Hepatocyte (in vitro differentiated cells): Measurements from ENCODE around the gene NAV2. TPM values are rescaled to one million over a fixed set of nuclear protein-coding genes. Genes with fewer than 3 reads are reported as not detected.

Experiments
- DNase-seq: peaks from one replicate; pipeline ENCODE4 v3.0.0-alpha.2; 2016; ENCODE audit warnings: low spot score
- H2AFZ ChIP-seq: fragments of 200-600 bp; sonication (generic); 2 replicates; pipeline ENCODE4 v1.6.0; 2016; ENCODE audit warnings: antibody characterized with exemption, mild to moderate bottlenecking
- H3K27ac ChIP-seq: fragments of 200-600 bp; sonication (generic); 2 replicates; pipeline ENCODE4 v1.5.1; 2016; ENCODE audit warnings: mild to moderate bottlenecking
- H3K27me3 ChIP-seq: fragments of 200-600 bp; sonication (generic); 2 replicates; pipeline ENCODE4 v1.6.1; 2016
- H3K36me3 ChIP-seq: fragments of 200-600 bp; sonication (generic); replicated peaks from 2 replicates; pipeline ENCODE4 v1.5.1; 2016; ENCODE audit warnings: low read depth; ENCODE audit not compliant: insufficient read depth
- H3K4me1 ChIP-seq: fragments of 200-600 bp; sonication (generic); 2 replicates; pipeline ENCODE4 v1.5.1; 2016; ENCODE audit warnings: mild to moderate bottlenecking, moderate library complexity; ENCODE audit not compliant: insufficient read depth
- H3K4me2 ChIP-seq: fragments of 200-600 bp; sonication (generic); 2 replicates; pipeline ENCODE4 v1.6.0; 2016
- H3K4me3 ChIP-seq: fragments of 200-600 bp; sonication (generic); 2 replicates; pipeline ENCODE4 v1.5.1; 2016; ENCODE audit warnings: mild to moderate bottlenecking
- H3K79me2 ChIP-seq: fragments of 200-600 bp; sonication (generic); 2 replicates; pipeline ENCODE4 v1.6.0; 2017; ENCODE audit warnings: mild to moderate bottlenecking
- H3K9me2 ChIP-seq: fragments of 200-600 bp; sonication (generic); replicated peaks from 2 replicates; pipeline ENCODE4 v1.6.0; 2017; ENCODE audit warnings: mild to moderate bottlenecking; ENCODE audit not compliant: insufficient read depth
- H3K9me3 ChIP-seq: fragments of 200-600 bp; sonication (generic); 2 replicates; pipeline ENCODE4 v1.5.1; 2016; ENCODE audit warnings: low read depth, mild to moderate bottlenecking
- H4K20me1 ChIP-seq: fragments of 200-600 bp; sonication (generic); 2 replicates; pipeline ENCODE4 v1.6.0; 2016; ENCODE audit warnings: mild to moderate bottlenecking; ENCODE audit not compliant: insufficient read depth, poor library complexity, severe bottlenecking
- EZH2 ChIP-seq: fragments of 200-600 bp; sonication (generic); IDR thresholded peaks from 2 replicates; pipeline ENCODE4 v1.6.1; 2016; ENCODE audit warnings: antibody characterized with exemption, mild to moderate bottlenecking, borderline replicate concordance
- EZH2phosphoT487 ChIP-seq: fragments of 200-600 bp; sonication (generic); IDR thresholded peaks from one replicate; pipeline ENCODE4 v1.6.1; 2018; ENCODE audit warnings: antibody characterized with exemption, mild to moderate bottlenecking, low read depth, moderate library complexity; ENCODE audit not compliant: unreplicated experiment, severe bottlenecking
- WGBS: methylation state at CpG from one replicate; pipeline ENCODE4 v1.1.6; 2016; ENCODE audit warnings: low lambda C conversion rate; ENCODE audit errors: missing lambda C conversion rate; 5-methylcytosine and 5-hydroxymethylcytosine counted together
- polyA plus RNA-seq: library from polyadenylated mRNA; unstranded; fragments of >200 nt; fragmentation: Nextera tagmentation; extraction: Ambion mirVana; gene quantifications from 2 replicates; pipeline ENCODE4 v1.2.1, GENCODE V29; 2016
- total RNA-seq: library from RNA; depleted of rRNA; stranded (reverse); fragments of >200 nt; gene quantifications from 2 replicates; pipeline ENCODE4 v1.2.3, GENCODE V29; 2014
- TF ChIP-seq, protein P1 (sequence below): fragments of 200-600 bp; sonication (generic); IDR thresholded peaks from 2 replicates; pipeline ENCODE4 v1.5.1; 2016; ENCODE audit warnings: antibody characterized with exemption, mild to moderate bottlenecking; ENCODE audit not compliant: poor library complexity

The NAV2 gene
- total and polyA plus RNA-seq, 2 experiments from 2014 or later, result 23.7 to 30.8 TPM

DNA sequence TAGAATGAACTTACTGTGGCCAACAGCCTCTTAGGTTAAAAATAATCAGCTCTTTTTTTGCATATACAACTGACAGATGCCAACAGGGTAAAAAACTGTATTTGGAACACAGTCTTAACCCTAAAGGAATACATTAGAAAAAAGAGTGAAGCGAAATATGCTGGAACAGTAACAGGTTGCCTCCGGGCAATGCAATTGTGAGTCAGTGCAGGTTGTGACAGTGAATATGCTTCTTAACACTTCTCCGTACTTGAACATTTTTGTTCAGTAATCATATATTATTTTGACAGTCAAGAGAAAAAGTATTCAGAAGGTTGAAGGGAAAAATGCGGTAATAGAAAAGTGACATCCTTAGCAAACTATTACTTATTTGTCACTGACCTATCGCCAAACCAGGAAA, 349.1 kb downstream of the NAV2 start:
- Histone ChIP-seq H3K36me3 (peaks cover 3% of the 10 kb centered on the region), H3K27ac (no peak overlapping the region), H4K20me1 (no peaks in the 10 kb centered on the region), H2AFZ (no peak overlapping the region), H3K27me3 (no peaks in the 10 kb centered on the region), H3K4me1 (peaks cover 18% of the 10 kb centered on the region), H3K9me3 (no peaks in the 10 kb centered on the region), H3K79me2 (no peaks in the 10 kb centered on the region), H3K4me3 (no peak overlapping the region), H3K4me2 (no peak overlapping the region), H3K9me2 (no peaks in the 10 kb centered on the region)
- TF ChIP-seq EZH2, result no peak
- TF ChIP-seq EZH2phosphoT487, result no peak
- TF ChIP-seq, protein P1, sequence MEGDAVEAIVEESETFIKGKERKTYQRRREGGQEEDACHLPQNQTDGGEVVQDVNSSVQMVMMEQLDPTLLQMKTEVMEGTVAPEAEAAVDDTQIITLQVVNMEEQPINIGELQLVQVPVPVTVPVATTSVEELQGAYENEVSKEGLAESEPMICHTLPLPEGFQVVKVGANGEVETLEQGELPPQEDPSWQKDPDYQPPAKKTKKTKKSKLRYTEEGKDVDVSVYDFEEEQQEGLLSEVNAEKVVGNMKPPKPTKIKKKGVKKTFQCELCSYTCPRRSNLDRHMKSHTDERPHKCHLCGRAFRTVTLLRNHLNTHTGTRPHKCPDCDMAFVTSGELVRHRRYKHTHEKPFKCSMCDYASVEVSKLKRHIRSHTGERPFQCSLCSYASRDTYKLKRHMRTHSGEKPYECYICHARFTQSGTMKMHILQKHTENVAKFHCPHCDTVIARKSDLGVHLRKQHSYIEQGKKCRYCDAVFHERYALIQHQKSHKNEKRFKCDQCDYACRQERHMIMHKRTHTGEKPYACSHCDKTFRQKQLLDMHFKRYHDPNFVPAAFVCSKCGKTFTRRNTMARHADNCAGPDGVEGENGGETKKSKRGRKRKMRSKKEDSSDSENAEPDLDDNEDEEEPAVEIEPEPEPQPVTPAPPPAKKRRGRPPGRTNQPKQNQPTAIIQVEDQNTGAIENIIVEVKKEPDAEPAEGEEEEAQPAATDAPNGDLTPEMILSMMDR, result no peak
- no peak for DNase-seq
- WGBS, result 88% methylated on average over 5 of the region's 5 CpGs

DNA sequence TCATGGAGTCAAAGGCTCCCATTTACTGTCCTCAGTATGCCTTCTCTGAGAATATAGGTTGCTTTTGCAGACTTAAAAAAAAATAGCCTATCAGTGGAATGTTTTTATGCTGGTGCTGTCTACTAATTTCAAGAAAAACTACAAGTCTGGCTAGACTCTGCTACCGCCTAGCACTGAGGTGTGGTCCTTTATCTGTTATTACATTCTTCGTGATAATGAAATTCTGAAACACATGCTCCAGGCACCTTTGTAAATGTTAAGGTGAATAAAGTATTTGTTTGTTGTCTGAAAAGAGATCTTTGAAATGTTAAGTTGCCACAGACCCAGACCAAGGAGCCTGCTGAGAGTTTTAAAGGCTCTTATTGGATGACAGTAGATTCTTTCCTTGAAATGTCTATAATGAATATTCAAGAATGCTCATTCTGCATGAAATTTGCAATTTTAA, 352.3 kb downstream of the NAV2 start:
- H3K9me3 ChIP-seq, result no peaks in the 10 kb centered on the region
- DNase-seq, result no peak
- peaks cover 7% of the 10 kb centered on the region for H3K4me1 ChIP-seq
- 74% methylated on average over 2 of the region's 2 CpGs for WGBS
- no peak overlapping the region for H3K4me3 ChIP-seq
- no peak overlapping the region for H2AFZ ChIP-seq
- H3K27me3 ChIP-seq, result no peaks in the 10 kb centered on the region
- H3K79me2 ChIP-seq, result no peaks in the 10 kb centered on the region
- H3K4me2 ChIP-seq, result no peak overlapping the region
- TF ChIP-seq EZH2phosphoT487 (no peak), EZH2 (no peak)
- TF ChIP-seq, protein P1, result no peak
- no peaks in the 10 kb centered on the region for H3K9me2 ChIP-seq
- H4K20me1 ChIP-seq, result no peaks in the 10 kb centered on the region
- H3K36me3 ChIP-seq, result peaks cover 3% of the 10 kb centered on the region
- no peak overlapping the region for H3K27ac ChIP-seq

DNA sequence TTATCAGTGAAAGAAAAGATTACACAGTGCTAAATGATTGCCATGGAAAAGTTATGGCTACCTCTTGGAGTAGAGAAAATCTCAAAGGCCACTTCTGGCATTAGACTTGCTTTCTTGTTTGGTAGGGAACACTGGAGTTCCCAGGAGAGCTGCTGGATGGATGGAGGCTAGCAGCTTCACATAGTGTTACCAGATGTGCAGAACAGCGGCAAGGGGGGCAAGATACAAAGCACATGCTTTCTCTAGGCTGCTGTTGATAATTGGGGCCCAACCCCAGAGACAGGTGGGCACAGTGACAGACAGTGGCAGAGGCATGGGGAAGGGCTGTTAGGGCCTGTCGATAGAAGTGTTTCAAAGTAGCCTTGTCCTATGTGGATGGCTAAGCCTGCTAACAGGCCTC, 352.8 kb downstream of the NAV2 start:
- H2AFZ ChIP-seq, result no peak overlapping the region
- no peaks in the 10 kb centered on the region for H4K20me1 ChIP-seq
- H3K4me2 ChIP-seq, result no peak overlapping the region
- no peaks in the 10 kb centered on the region for H3K9me3 ChIP-seq
- peaks cover 3% of the 10 kb centered on the region for H3K36me3 ChIP-seq
- H3K4me3 ChIP-seq, result no peak overlapping the region
- H3K9me2 ChIP-seq, result no peaks in the 10 kb centered on the region
- WGBS, result 85% methylated on average over 2 of the region's 2 CpGs
- TF ChIP-seq EZH2 (no peak), EZH2phosphoT487 (no peak)
- TF ChIP-seq, protein P1, result no peak
- H3K79me2 ChIP-seq, result no peaks in the 10 kb centered on the region
- no peak for DNase-seq
- H3K27me3 ChIP-seq, result no peaks in the 10 kb centered on the region
- no peak overlapping the region for H3K27ac ChIP-seq
- H3K4me1 ChIP-seq, result peaks cover 8% of the 10 kb centered on the region
